Posterior vena cava (tissue), 2 donors: Measurements from ENCODE around the gene TNIP2. TPM values are rescaled to one million over a fixed set of nuclear protein-coding genes. Genes with fewer than 3 reads are reported as not detected.

Experiments
- DNase-seq: peaks from one replicate; pipeline ENCODE4 v3.0.0-alpha.2; 2020; ENCODE audit warnings: low spot score
- intact Hi-C, 2 donors: fragments of 100-400 bp; cut with DNase I; formaldehyde crosslinking; loops; one replicate each; pipeline versions ENCODE4 v1.14.1 to v1.14.2; 2022 to 2023
- long read RNA-seq, 2 donors: library from polyadenylated mRNA; unstranded; transcript quantifications; one replicate each; pipeline ENCODE4 v2.0.0, GENCODE V29; 2020 to 2021
- total RNA-seq, 2 donors: library from RNA; stranded (reverse); fragmentation: NEBNext Ultra II Directional; extraction: Animal tissue kit (Norgen Biotek cat#: 25700); gene quantifications; one replicate each; pipeline ENCODE4 v1.2.1, GENCODE V29; 2021
- donor health status: DM: yes; HTN: yes; CAD: no.
- donor health status: DM: yes; HTN: yes; CAD: no.

TNIP2 gene
- total RNA-seq = 10 to 100 TPM; 25.4 to 29.2 TPM
- long read RNA-seq, donor 1, transcript TNIP2-201 (6 exons, 1,974 nt) = major isoform, 23 of 28 reads
- long read RNA-seq, donor 1, partial matches to known transcripts = 3 of 28 reads
- long read RNA-seq, donor 1, other reads (novel, unspliced or antisense) = 1 of 28 reads
- long read RNA-seq, donor 2, transcript TNIP2-201 (6 exons, 1,974 nt) = major isoform, 81 of 105 reads
- long read RNA-seq, donor 2, partial matches to known transcripts = 16 of 105 reads
- long read RNA-seq, donor 2, other reads (novel, unspliced or antisense) = 4 of 105 reads

- intact Hi-C loops = no loop called here
- DNase-seq = peak; percentile 95
These were observed at the start of gene TNIP2 for GRCh38 chr4:2755821-2756690. TSS of gene TNIP2 (minus strand) at chr4:2756336. CDS start at chr4:2756289, 47 bp downstream.

- peak; percentile 71 for DNase-seq
- intact Hi-C loops = loop anchor here in 1 of 2 donors (10.0 kb wide), 1 partner anchor 50 kb away; no protein-coding TSS in a partner anchor
These were observed 48.9 kb upstream of the TNIP2 start for GRCh38 chr4:2804973-2805501.

GRCh38 chr4:2804449-2804972 lies 48.4 kb upstream of the TNIP2 start:
- peak; percentile 71 for DNase-seq
- intact Hi-C loops = loop anchor here in 1 of 2 donors (10.0 kb wide), 1 partner anchor 50 kb away; no protein-coding TSS in a partner anchor

- intact Hi-C loops = loop anchor here in 1 of 2 donors (10.0 kb wide), 1 partner anchor 51 kb away; no protein-coding TSS in a partner anchor
- peak; percentile 81 for DNase-seq
These were observed 47.7 kb upstream of the TNIP2 start for GRCh38 chr4:2803624-2804448.

GRCh38 chr4:2802618-2803531 lies 46.7 kb upstream of the TNIP2 start:
- peak; percentile 74 for DNase-seq
- intact Hi-C loops = loop anchor here in 1 of 2 donors (10.0 kb wide), 1 partner anchor 52 kb away; no protein-coding TSS in a partner anchor

- DNase-seq = peak; percentile 93
These were observed 44.8 kb upstream of the TNIP2 start for GRCh38 chr4:2800691-2801596.

GRCh38 chr4:2799971-2800690 lies 44.0 kb upstream of the TNIP2 start:
- intact Hi-C loops = loop anchor here in 1 of 2 donors (10.0 kb wide), 1 partner anchor 55 kb away; no protein-coding TSS in a partner anchor
- DNase-seq = peak; percentile 82

More at GRCh38 chr4:2800691-2801596, 44.8 kb upstream of the TNIP2 start:
- intact Hi-C loops = loop anchor here (1.0 to 10.0 kb wide), 2 partner anchors 54 to 136 kb away; no protein-coding TSS in a partner anchor

- intact Hi-C loops = no loop called here
- DNase-seq = peak; percentile 80
These were observed 43.2 kb upstream of the TNIP2 start for GRCh38 chr4:2799224-2799911.

- DNase-seq = peak; percentile 92
- intact Hi-C loops = no loop called here
These were observed 42.5 kb upstream of the TNIP2 start for GRCh38 chr4:2798399-2799223.

GRCh38 chr4:2797545-2798305 lies 41.6 kb upstream of the TNIP2 start:
- DNase-seq = peak; percentile 73

GRCh38 chr4:2796849-2797544 lies 40.9 kb upstream of the TNIP2 start:
- intact Hi-C loops = no loop called here
- peak; percentile 62 for DNase-seq

More at GRCh38 chr4:2797545-2798305, 41.6 kb upstream of the TNIP2 start:
- intact Hi-C loops = no loop called here

GRCh38 chr4:2795893-2796848 lies 40.0 kb upstream of the TNIP2 start:
- peak; percentile 81 for DNase-seq
- intact Hi-C loops = no loop called here
